ENCODE results near the gene PRICKLE2. TPM values are rescaled to one million over a fixed set of nuclear protein-coding genes. Genes with fewer than 3 reads are reported as not detected.

Gene PRICKLE2
- total and polyA plus RNA-seq, 10 of the 15 experiments (the other 5 are each of a cell fraction or from before 2014, with no cell fraction given) = 0.11 to 2.6 (median 0.69) TPM

GRCh38 chr3:64203216-64203615 lies 22.1 kb downstream of the PRICKLE2 start (continued):
- no peak for TF ChIP-seq MEF2B (IDR thresholded peaks at IDR 0.05; ENCODE audit: partially characterized antibody, poor library complexity, severe bottlenecking)

- WGBS (ENCODE audit: insufficient coverage, insufficient replicate concordance, low lambda C conversion rate, missing lambda C conversion rate) = 4% methylated on average over 2 of the region's 2 CpGs
- ATAC-seq (no peak), FAIRE-seq (no peak), DNase-seq (ENCODE audit: low read depth, low spot score) (no peak)
- Histone ChIP-seq H3K4me1 (ENCODE audit: control insufficient read depth, insufficient read depth, low read length) (no peaks in the 10 kb centered on the region), H3K4me3 (no peak overlapping the region), H4K20me1 (ENCODE audit: control insufficient read depth, insufficient read depth) (no peaks in the 10 kb centered on the region), H3K9me3 (replicated peaks; ENCODE audit: control insufficient read depth, insufficient read depth, low read length) (no peaks in the 10 kb centered on the region), H2AFZ (ENCODE audit: control insufficient read depth, low read depth, low read length) (no peak overlapping the region), H3K36me3 (ENCODE audit: control insufficient read depth in 2 of 2, insufficient read depth in 2 of 2, low read length in 1 of 2) (no peaks in the 10 kb centered on the region), H3K9ac (ENCODE audit: control insufficient read depth, insufficient read depth, low read length) (no peak overlapping the region), H3K79me2 (ENCODE audit: control insufficient read depth, insufficient read depth, low read length) (no peaks in the 10 kb centered on the region), H3K27me3 (replicated peaks in 1 of 2; ENCODE audit: control insufficient read depth in 2 of 2, insufficient read depth in 2 of 2, low read length in 1 of 2) (no peaks in the 10 kb centered on the region), H3K27ac (ENCODE audit: control insufficient read depth, insufficient read depth) (no peak overlapping the region), H3K4me2 (ENCODE audit: control insufficient read depth, insufficient read depth) (no peak overlapping the region)
- RAD21 ChIA-PET (ENCODE audit: unreplicated experiment) = no interaction called here
- CTCF ChIA-PET = no interaction called here
- in situ Hi-C loops (cut with MboI) (no loop called here), intact Hi-C loops (cut with micrococcal nuclease; ENCODE audit: unreplicated experiment) (no loop called here)
- BruUV-seq (replicated peaks) = no TSS peak
- TF ChIP-seq POU2F2 (IDR thresholded peaks at IDR 0.05; ENCODE audit: borderline replicate concordance, low read depth, low read length) (no peak), ZBED1 (IDR thresholded peaks at IDR 0.05; ENCODE audit: borderline replicate concordance) (no peak), BMI1 (IDR thresholded peaks at IDR 0.05; ENCODE audit: borderline replicate concordance) (no peak)
- SMC1A ChIA-PET (ENCODE audit: uncharacterized antibody, unreplicated experiment) = no interaction called here
- POLR2A ChIA-PET = no interaction called here
Measured at GRCh38 chr3:64199932-64200331, 25.3 kb downstream of the PRICKLE2 start.

- Histone ChIP-seq H2AFZ (ENCODE audit: control insufficient read depth, low read depth, low read length) (no peak overlapping the region), H3K4me2 (ENCODE audit: control insufficient read depth, insufficient read depth) (no peak overlapping the region), H3K27me3 (replicated peaks in 1 of 2; ENCODE audit: control insufficient read depth in 2 of 2, insufficient read depth in 2 of 2, low read length in 1 of 2) (no peaks in the 10 kb centered on the region), H4K20me1 (ENCODE audit: control insufficient read depth, insufficient read depth) (no peaks in the 10 kb centered on the region), H3K4me3 (no peak overlapping the region), H3K27ac (ENCODE audit: control insufficient read depth, insufficient read depth) (no peak overlapping the region), H3K9ac (ENCODE audit: control insufficient read depth, insufficient read depth, low read length) (no peak overlapping the region), H3K36me3 (ENCODE audit: control insufficient read depth in 2 of 2, insufficient read depth in 2 of 2, low read length in 1 of 2) (no peaks in the 10 kb centered on the region), H3K4me1 (ENCODE audit: control insufficient read depth, insufficient read depth, low read length) (no peaks in the 10 kb centered on the region), H3K79me2 (ENCODE audit: control insufficient read depth, insufficient read depth, low read length) (no peaks in the 10 kb centered on the region), H3K9me3 (replicated peaks; ENCODE audit: control insufficient read depth, insufficient read depth, low read length) (no peaks in the 10 kb centered on the region)
- CTCF ChIA-PET = no interaction called here
- DNase-seq (ENCODE audit: low read depth, low spot score) (no peak), FAIRE-seq (no peak), ATAC-seq (no peak)
- POLR2A ChIA-PET = interaction anchor here (0.7 kb wide), 1 partner anchor 148 kb away, joined by 5 read pairs; no protein-coding TSS in a partner anchor
- TF ChIP-seq PML (IDR thresholded peaks at IDR 0.05; ENCODE audit: low read length) (no peak), KDM1A (IDR thresholded peaks at IDR 0.05; ENCODE audit: borderline replicate concordance) (no peak), ZNF622 (IDR thresholded peaks at IDR 0.05) (no peak), ESRRA (IDR thresholded peaks at IDR 0.05; ENCODE audit: low read length) (no peak), NFXL1 (IDR thresholded peaks at IDR 0.05; ENCODE audit: borderline replicate concordance) (0 out of 2 replicates have a peak, but pooled peaks have one; percentile 50), BMI1 (IDR thresholded peaks at IDR 0.05; ENCODE audit: borderline replicate concordance) (no peak), ZNF384 (IDR thresholded peaks at IDR 0.05; ENCODE audit: borderline replicate concordance, low read depth, low read length) (no peak), SREBF2 (IDR thresholded peaks at IDR 0.05; ENCODE audit: low read length) (no peak), NFIC (IDR thresholded peaks at IDR 0.05; ENCODE audit: low read depth, low read length) (no peak)
- intact Hi-C loops (cut with micrococcal nuclease; ENCODE audit: unreplicated experiment) = no loop called here
- SMC1A ChIA-PET (ENCODE audit: uncharacterized antibody, unreplicated experiment) = interaction anchor here (0.7 to 2.1 kb wide), 11 partner anchors 9 to 235 kb away, joined by 3 to 15 read pairs (median 3); no protein-coding TSS in a partner anchor
- RAD21 ChIA-PET (ENCODE audit: unreplicated experiment) = interaction anchor here (0.7 to 1.4 kb wide), 4 partner anchors 27 to 48 kb away, joined by 3 read pairs; no protein-coding TSS in a partner anchor
- BruUV-seq (replicated peaks) = no TSS peak
- in situ Hi-C loops (cut with MboI) = no loop called here
- WGBS (ENCODE audit: insufficient coverage, insufficient replicate concordance, low lambda C conversion rate, missing lambda C conversion rate) = 42% methylated on average over 5 of the region's 5 CpGs
Measured at GRCh38 chr3:64196236-64196929, 28.9 kb downstream of the PRICKLE2 start.

All from GM12878 (cell line).